K562 (cell line): ENCODE measurements around the gene COL26A1.

Experiments used
- ASH1L ChIP-seq: fragments of 450-650 bp; IDR thresholded peaks from 2 replicates; pipeline ENCODE4 v1.6.1; 2018; ENCODE audit warnings: borderline replicate concordance, mild to moderate bottlenecking, low read depth; ENCODE audit not compliant: partially characterized antibody
- CBX5 ChIP-seq: IDR thresholded peaks from 2 replicates; pipeline ENCODE4 v1.6.1; 2014; ENCODE audit warnings: low read depth, borderline replicate concordance
- CREB1 ChIP-seq, 2 experiments: sonication (generic) in 1 of 2; formaldehyde crosslinking in 1 of 2; IDR thresholded peaks; 2 replicates each; pipeline versions ENCODE4 v1.6.1 to v1.8.0; 2012 to 2022; ENCODE audit warnings: inconsistent platforms in 1 of 2, mild to moderate bottlenecking in 1 of 2, missing genetic modification reagents in 1 of 2, moderate library complexity in 1 of 2
- E2F4 ChIP-seq: sonication (generic); formaldehyde crosslinking; IDR thresholded peaks from 2 replicates; pipeline ENCODE4 v1.8.0; 2022; ENCODE audit warnings: mild to moderate bottlenecking, low read depth, missing genetic modification reagents
- ELF1 ChIP-seq: fragments of 200-800 bp; sonication (Bioruptor generic); IDR thresholded peaks from 2 replicates; pipeline ENCODE4 v1.6.1; 2016; ENCODE audit warnings: missing genetic modification characterization, missing compliant biosample characterization
- HNRNPL ChIP-seq: fragments of 200-400 bp; formaldehyde crosslinking; IDR thresholded peaks from 2 replicates; pipeline ENCODE4 v1.6.1; 2017; ENCODE audit warnings: low read depth, mild to moderate bottlenecking, low read length
- JUNB ChIP-seq: fragments of 450-650 bp; formaldehyde crosslinking; conservative IDR thresholded peaks from 2 replicates; pipeline ENCODE4 v1.4.0; 2020; ENCODE audit warnings: mild to moderate bottlenecking
- POLR2AphosphoS5 ChIP-seq: IDR thresholded peaks from 2 replicates; pipeline ENCODE4 v1.6.1; 2011; ENCODE audit warnings: mild to moderate bottlenecking, low read depth, low read length, moderate library complexity; ENCODE audit not compliant: control insufficient read depth, insufficient read depth
- SMAD4 ChIP-seq: fragments of 250-450 bp; sonication (Bioruptor Pico); conservative IDR thresholded peaks from 2 replicates; pipeline ENCODE4 v1.8.0; 2021; ENCODE audit warnings: inconsistent platforms, mild to moderate bottlenecking, moderate library complexity
- TRIM25 ChIP-seq: fragments of 450-650 bp; IDR thresholded peaks from 2 replicates; pipeline ENCODE4 v1.7.0; 2016; ENCODE audit warnings: borderline replicate concordance
- YY1 ChIP-seq, 3 experiments: IDR thresholded peaks; 2 replicates each; pipeline ENCODE4 v1.6.1; 2011; ENCODE audit warnings: low read length in 2 of 3, mild to moderate bottlenecking in 2 of 3, moderate library complexity in 2 of 3, borderline replicate concordance in 1 of 3, control low read depth in 1 of 3, low read depth in 1 of 3; ENCODE audit not compliant: insufficient read depth in 3 of 3, insufficient replicate concordance in 2 of 3, control insufficient read depth in 1 of 3, insufficient read length in 1 of 3; ENCODE audit errors: extremely low read depth in 1 of 3
- ZNF133 ChIP-seq: fragments of 250-450 bp; sonication (Bioruptor Pico); IDR thresholded peaks from 2 replicates; pipeline ENCODE4 v1.4.0; 2020; ENCODE audit warnings: mild to moderate bottlenecking
- TF ChIP-seq, protein P1 (sequence below), 2 experiments: fragments of 450-650 bp in 1 of 2; sonication (generic) in 1 of 2; formaldehyde crosslinking in 1 of 2; IDR thresholded peaks in 1 of 2; conservative IDR thresholded peaks in 1 of 2; 2 replicates each; pipeline versions ENCODE4 v1.6.1 to v1.8.1; 2016 to 2023; ENCODE audit warnings: mild to moderate bottlenecking in 2 of 2, moderate library complexity in 2 of 2, inconsistent platforms in 1 of 2, missing genetic modification reagents in 1 of 2

DNA sequence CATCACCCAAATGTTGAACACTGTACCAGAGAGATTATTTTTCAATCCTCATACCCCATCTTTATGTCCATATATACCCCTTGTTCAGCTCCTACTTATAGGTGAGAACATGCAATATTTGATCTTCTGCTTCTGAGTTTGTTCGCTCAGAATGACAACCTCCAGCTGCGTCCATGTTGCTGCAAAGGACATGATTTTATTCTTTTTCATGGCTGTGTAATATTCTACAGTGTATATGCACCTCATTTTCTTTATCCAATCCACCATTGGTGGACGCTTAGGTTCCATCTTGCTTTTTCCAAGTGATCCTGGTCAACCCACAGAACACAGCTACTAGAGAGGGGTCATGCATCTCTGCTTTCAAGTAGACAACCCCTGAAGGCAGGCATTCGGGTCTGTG is 166.9 kb downstream of the COL26A1 start:
- no peak for TF ChIP-seq TRIM25
- no peak for TF ChIP-seq POLR2AphosphoS5
- TF ChIP-seq HNRNPL: no peak
- no peak for TF ChIP-seq CREB1 (IDR thresholded peaks at IDR 0.05)
- TF ChIP-seq CREB1 (CRISPR knock-in tag; IDR thresholded peaks at IDR 0.05): no peak
- TF ChIP-seq E2F4 (CRISPR knock-in tag): no peak
- no peak for TF ChIP-seq YY1 (IDR thresholded peaks at IDR 0.05; ENCODE audit: borderline replicate concordance in 1 of 3, control insufficient read depth in 1 of 3, extremely low read depth in 1 of 3, insufficient read depth in 3 of 3, insufficient read length in 1 of 3, insufficient replicate concordance in 2 of 3, low read depth in 1 of 3, low read length in 2 of 3)
- TF ChIP-seq ZNF133 (CRISPR knock-in tag): no peak
- no peak for TF ChIP-seq JUNB
- TF ChIP-seq CBX5: no peak
- no peak for TF ChIP-seq ASH1L
- no peak for TF ChIP-seq SMAD4
- TF ChIP-seq, protein P1, sequence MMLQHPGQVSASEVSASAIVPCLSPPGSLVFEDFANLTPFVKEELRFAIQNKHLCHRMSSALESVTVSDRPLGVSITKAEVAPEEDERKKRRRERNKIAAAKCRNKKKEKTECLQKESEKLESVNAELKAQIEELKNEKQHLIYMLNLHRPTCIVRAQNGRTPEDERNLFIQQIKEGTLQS (IDR thresholded peaks at IDR 0.05): no peak
- TF ChIP-seq, protein P1 (CRISPR knock-in tag; conservative IDR thresholded peaks at IDR 0.05): no peak
- no peak for TF ChIP-seq ELF1 (tag)
